KMS-11 (cell line): ENCODE results near the gene RPS19.

Source experiments
- H2AFZ ChIP-seq: fragments of 200-600 bp; sonication (generic); 2 replicates; pipeline ENCODE4 v1.6.1; 2016; ENCODE audit warnings: antibody characterized with exemption, mixed run types, low read depth
- H3K27ac ChIP-seq: fragments of 200-600 bp; sonication (generic); 2 replicates; pipeline ENCODE4 v1.6.1; 2016; ENCODE audit warnings: mild to moderate bottlenecking, mixed run types
- H3K27me3 ChIP-seq: fragments of 200-600 bp; sonication (generic); 2 replicates; pipeline ENCODE4 v1.6.1; 2017; ENCODE audit warnings: mild to moderate bottlenecking, low read depth, mixed run types, moderate library complexity; ENCODE audit not compliant: insufficient read depth
- H3K36me3 ChIP-seq: fragments of 200-600 bp; sonication (generic); 2 replicates; pipeline ENCODE4 v1.6.1; 2017; ENCODE audit warnings: mild to moderate bottlenecking, mixed run types; ENCODE audit not compliant: insufficient read depth
- H3K4me1 ChIP-seq: fragments of 200-600 bp; sonication (generic); 2 replicates; pipeline ENCODE4 v1.6.1; 2016; ENCODE audit warnings: mild to moderate bottlenecking, low read depth, mixed run types; ENCODE audit not compliant: poor library complexity, severe bottlenecking
- H3K4me2 ChIP-seq: fragments of 200-600 bp; sonication (generic); 2 replicates; pipeline ENCODE4 v1.7.0; 2016; ENCODE audit warnings: mild to moderate bottlenecking, mixed run types
- H3K4me3 ChIP-seq: fragments of 200-600 bp; sonication (generic); IDR thresholded peaks from 2 replicates; pipeline ENCODE4 v1.6.1; 2017; ENCODE audit warnings: low read depth, low read length, mixed read lengths; ENCODE audit not compliant: insufficient read depth
- H3K79me2 ChIP-seq: fragments of 200-600 bp; sonication (generic); 2 replicates; pipeline ENCODE4 v1.6.1; 2016; ENCODE audit warnings: low read depth, mixed run types; ENCODE audit not compliant: insufficient read depth
- H3K9ac ChIP-seq: fragments of 200-600 bp; sonication (generic); 2 replicates; pipeline ENCODE4 v1.6.1; 2016; ENCODE audit warnings: mild to moderate bottlenecking, mixed run types
- H4K20me1 ChIP-seq: fragments of 200-600 bp; sonication (generic); 2 replicates; pipeline ENCODE4 v1.6.1; 2016; ENCODE audit warnings: mild to moderate bottlenecking, mixed run types; ENCODE audit not compliant: insufficient read depth
- TF ChIP-seq, protein P1 (sequence below): fragments of 200-600 bp; sonication (generic); conservative IDR thresholded peaks from 2 replicates; pipeline ENCODE4 v1.6.1; 2017; ENCODE audit warnings: low read depth, mild to moderate bottlenecking, antibody characterized with exemption, low read length, moderate library complexity, mixed read lengths

Gene RPS19

DNA sequence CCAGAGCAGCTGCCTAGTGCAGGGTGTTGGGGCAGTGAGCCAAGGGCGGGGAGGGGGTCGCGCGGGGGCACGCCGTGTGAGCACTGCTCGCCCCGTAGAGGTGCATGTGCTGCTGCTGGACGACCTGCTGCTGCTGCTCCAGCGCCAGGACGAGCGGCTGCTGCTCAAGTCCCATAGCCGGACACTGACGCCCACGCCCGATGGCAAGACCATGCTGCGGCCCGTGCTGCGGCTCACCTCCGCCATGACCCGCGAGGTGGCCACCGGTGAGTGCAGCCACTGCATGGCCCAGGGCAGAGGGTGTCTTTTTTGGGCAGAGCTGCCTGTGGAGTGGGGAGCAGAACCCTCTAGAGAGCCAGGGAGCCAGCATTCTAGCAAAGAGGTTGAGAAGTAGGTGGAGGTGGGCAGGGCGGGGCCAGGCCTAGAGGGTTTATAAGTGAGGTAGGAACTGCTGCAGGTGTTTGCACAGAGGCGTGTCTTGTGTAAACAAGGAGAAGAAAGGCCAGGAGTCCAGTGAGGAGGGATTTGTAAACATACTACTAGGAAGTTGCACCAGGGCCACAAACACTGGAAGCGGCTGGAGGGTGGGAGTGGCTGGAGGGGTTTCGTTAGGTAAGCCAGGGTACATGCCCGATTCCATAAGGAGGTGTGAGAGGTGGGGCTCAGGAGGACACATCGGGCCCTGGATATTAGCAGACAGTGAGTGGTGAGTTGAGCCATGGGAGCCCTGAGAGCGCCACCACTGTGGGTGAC lies 44.2 kb downstream of the RPS19 start:
- no peaks in the 10 kb centered on the region for H3K27me3 ChIP-seq
- H4K20me1 ChIP-seq = no peaks in the 10 kb centered on the region
- H3K4me3 ChIP-seq = no peak overlapping the region
- no peak overlapping the region for H3K9ac ChIP-seq
- H3K4me1 ChIP-seq = no peaks in the 10 kb centered on the region
- TF ChIP-seq, protein P1, sequence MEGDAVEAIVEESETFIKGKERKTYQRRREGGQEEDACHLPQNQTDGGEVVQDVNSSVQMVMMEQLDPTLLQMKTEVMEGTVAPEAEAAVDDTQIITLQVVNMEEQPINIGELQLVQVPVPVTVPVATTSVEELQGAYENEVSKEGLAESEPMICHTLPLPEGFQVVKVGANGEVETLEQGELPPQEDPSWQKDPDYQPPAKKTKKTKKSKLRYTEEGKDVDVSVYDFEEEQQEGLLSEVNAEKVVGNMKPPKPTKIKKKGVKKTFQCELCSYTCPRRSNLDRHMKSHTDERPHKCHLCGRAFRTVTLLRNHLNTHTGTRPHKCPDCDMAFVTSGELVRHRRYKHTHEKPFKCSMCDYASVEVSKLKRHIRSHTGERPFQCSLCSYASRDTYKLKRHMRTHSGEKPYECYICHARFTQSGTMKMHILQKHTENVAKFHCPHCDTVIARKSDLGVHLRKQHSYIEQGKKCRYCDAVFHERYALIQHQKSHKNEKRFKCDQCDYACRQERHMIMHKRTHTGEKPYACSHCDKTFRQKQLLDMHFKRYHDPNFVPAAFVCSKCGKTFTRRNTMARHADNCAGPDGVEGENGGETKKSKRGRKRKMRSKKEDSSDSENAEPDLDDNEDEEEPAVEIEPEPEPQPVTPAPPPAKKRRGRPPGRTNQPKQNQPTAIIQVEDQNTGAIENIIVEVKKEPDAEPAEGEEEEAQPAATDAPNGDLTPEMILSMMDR = no peak
- no peak overlapping the region for H2AFZ ChIP-seq
- H3K36me3 ChIP-seq = no peaks in the 10 kb centered on the region; the same call in 1 of the 2 replicates
- no peaks in the 10 kb centered on the region for H3K79me2 ChIP-seq
- H3K27ac ChIP-seq = no peak overlapping the region
- H3K4me2 ChIP-seq = no peak overlapping the region

DNA sequence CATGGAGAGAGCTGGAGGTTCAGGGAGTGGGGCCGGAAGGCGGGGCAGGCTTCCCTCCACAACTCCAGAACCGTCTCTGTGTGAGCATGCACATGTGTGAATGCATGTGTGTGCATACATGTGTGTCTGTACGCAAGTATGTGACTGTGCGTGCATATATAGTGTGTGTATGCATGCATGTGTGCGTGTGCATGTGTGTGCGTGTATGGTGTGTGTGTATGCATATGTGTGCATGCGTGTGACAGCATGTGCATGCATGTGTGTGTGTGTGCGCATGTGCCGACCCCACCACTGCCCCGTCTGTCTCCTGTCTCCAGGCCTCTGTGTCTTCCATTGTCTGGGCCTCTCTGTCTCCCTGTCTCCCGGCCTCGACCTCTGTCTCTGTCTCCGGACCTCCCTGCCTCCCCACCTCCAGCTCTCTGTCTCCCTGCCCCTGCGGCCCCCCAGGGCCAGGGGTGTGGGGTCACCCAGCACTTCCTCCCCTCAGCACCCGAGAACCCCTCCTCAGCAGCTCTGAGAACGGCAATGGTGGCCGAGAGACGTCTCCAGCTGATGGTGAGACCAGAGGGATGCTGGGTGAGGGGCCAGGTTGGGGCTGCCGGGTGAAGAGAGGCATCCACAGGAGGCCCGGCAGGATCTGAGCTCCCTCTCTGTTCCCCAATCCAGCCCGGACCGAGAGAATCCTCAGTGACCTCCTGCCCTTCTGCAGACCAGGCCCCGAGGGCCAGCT lies 45.4 kb downstream of the RPS19 start:
- no peak overlapping the region for H3K4me2 ChIP-seq
- no peaks in the 10 kb centered on the region for H3K4me1 ChIP-seq
- no peaks in the 10 kb centered on the region for H4K20me1 ChIP-seq
- no peaks in the 10 kb centered on the region; the same call in 1 of the 2 replicates for H3K36me3 ChIP-seq
- H3K9ac ChIP-seq = no peak overlapping the region
- H3K4me3 ChIP-seq = no peak overlapping the region
- H3K27me3 ChIP-seq = no peaks in the 10 kb centered on the region
- H3K79me2 ChIP-seq = no peaks in the 10 kb centered on the region
- H2AFZ ChIP-seq = no peak overlapping the region
- TF ChIP-seq, protein P1 = no peak
- H3K27ac ChIP-seq = no peak overlapping the region

DNA sequence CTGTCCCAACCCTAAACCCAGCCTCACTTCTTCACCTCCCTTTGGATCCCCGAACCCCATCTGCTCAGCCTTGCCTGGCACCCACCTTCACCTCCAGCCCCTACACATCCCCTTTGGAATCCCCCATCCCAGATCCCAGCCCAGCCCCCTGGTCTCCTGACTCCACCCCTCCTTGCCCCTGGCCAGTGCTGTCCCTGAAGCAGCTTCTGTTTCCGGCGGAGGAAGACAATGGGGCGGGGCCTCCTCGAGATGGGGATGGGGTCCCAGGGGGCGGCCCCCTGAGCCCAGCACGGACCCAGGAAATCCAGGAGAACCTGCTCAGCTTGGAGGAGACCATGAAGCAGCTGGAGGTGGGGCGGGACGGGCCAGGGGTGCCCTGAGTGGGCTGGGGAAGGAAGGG lies 46.2 kb downstream of the RPS19 start:
- Histone ChIP-seq H3K4me3 (no peak overlapping the region), H3K27me3 (peaks cover 5% of the 10 kb centered on the region), H3K27ac (no peak overlapping the region), H4K20me1 (no peaks in the 10 kb centered on the region), H3K79me2 (no peaks in the 10 kb centered on the region), H3K9ac (no peak overlapping the region), H3K36me3 (no peaks in the 10 kb centered on the region; the same call in 1 of the 2 replicates), H2AFZ (no peak overlapping the region), H3K4me1 (no peaks in the 10 kb centered on the region), H3K4me2 (no peak overlapping the region)
- TF ChIP-seq, protein P1 = no peak

- TF ChIP-seq, protein P1 = no peak
- peaks cover 14% of the 10 kb centered on the region for H3K27me3 ChIP-seq
- H4K20me1 ChIP-seq = no peaks in the 10 kb centered on the region
- H3K4me2 ChIP-seq = no peak overlapping the region
- H3K4me1 ChIP-seq = no peaks in the 10 kb centered on the region
- H3K79me2 ChIP-seq = no peaks in the 10 kb centered on the region
- H3K36me3 ChIP-seq = no peaks in the 10 kb centered on the region; the same call in 1 of the 2 replicates
- H3K27ac ChIP-seq = no peak overlapping the region
- H3K9ac ChIP-seq = no peak overlapping the region
- H3K4me3 ChIP-seq = no peak overlapping the region
- no peak overlapping the region for H2AFZ ChIP-seq
These were observed 47.0 kb downstream of the RPS19 start for GRCh38 chr19:41906916-41907680.
